GM12878 (cell line): ENCODE data around the gene EEF2K. TPM values are rescaled to one million over a fixed set of nuclear protein-coding genes. Genes with fewer than 3 reads are reported as not detected.
A peak's percentile ranks its signal among the peaks of the same experiment; 100 is the strongest.

Experiments
- ATAC-seq: fragments of 200-7000 bp; cut with Tn5 transposase; 3 replicates; pipeline ENCODE4 v1.9.1; 2020; ENCODE audit warnings: mild to moderate bottlenecking, moderate library complexity
- BruUV-seq: library from RNA; stranded (reverse); fragments of 400-500 nt; replicated peaks from 2 replicates; lab custom pipeline; 2021; lab: Mats Ljungman, UMichigan
- CTCF ChIA-PET: fragments of 300-600 bp; sonication (Branson Sonifier 250); formaldehyde crosslinking; extraction: SDS; loops from one replicate; lab custom pipeline; 2021; ENCODE audit warnings: inconsistent platforms; lab: Yijun Ruan, JAX
- POLR2A ChIA-PET: fragments of 350-600 bp; formaldehyde crosslinking; extraction: SDS; loops from one replicate; lab custom pipeline; 2021; ENCODE audit warnings: inconsistent platforms; lab: Charles Lee
- RAD21 ChIA-PET: fragments of 300-600 bp; sonication (Branson Sonifier 250); formaldehyde crosslinking; loops from one replicate; lab custom pipeline; 2023; ENCODE audit warnings: antibody characterized with exemption; ENCODE audit not compliant: unreplicated experiment; lab: Charles Lee
- SMC1A ChIA-PET: fragments of 300-600 bp; sonication (Branson Sonifier 250); formaldehyde crosslinking; loops from one replicate; lab custom pipeline; 2023; ENCODE audit not compliant: unreplicated experiment, uncharacterized antibody; lab: Charles Lee
- DNase-seq: peaks from one replicate; pipeline ENCODE4 v3.0.0-alpha.2; 2011; ENCODE audit warnings: low read depth, low spot score
- FAIRE-seq: peaks from 3 replicates; lab custom pipeline; 2011; peaks lifted over from hg19 to GRCh38; lab: Jason Lieb, UNC
- H2AFZ ChIP-seq: 2 replicates; pipeline ENCODE4 v1.6.0; 2011; ENCODE audit warnings: low read depth, low read length, control low read depth; ENCODE audit not compliant: control insufficient read depth
- H3K27ac ChIP-seq: 2 replicates; pipeline ENCODE4 v1.5.1; 2011; ENCODE audit warnings: control low read depth; ENCODE audit not compliant: control insufficient read depth, insufficient read depth
- H3K27me3 ChIP-seq, 2 experiments: replicated peaks in 1 of 2; 2 replicates each; pipeline versions ENCODE4 v1.6.0 to v1.6.1; 2011; ENCODE audit warnings: low read length in 1 of 2; ENCODE audit not compliant: control insufficient read depth in 2 of 2, insufficient read depth in 2 of 2
- H3K36me3 ChIP-seq, 2 experiments: 2 replicates each; pipeline ENCODE4 v1.5.1; 2011; ENCODE audit warnings: low read length in 1 of 2; ENCODE audit not compliant: control insufficient read depth in 2 of 2, insufficient read depth in 2 of 2
- H3K4me1 ChIP-seq: 2 replicates; pipeline ENCODE4 v1.6.1; 2011; ENCODE audit warnings: mild to moderate bottlenecking, low read length, moderate library complexity, mixed read lengths; ENCODE audit not compliant: control insufficient read depth, insufficient read depth
- H3K4me2 ChIP-seq: 2 replicates; pipeline ENCODE4 v1.6.0; 2011; ENCODE audit warnings: control low read depth; ENCODE audit not compliant: control insufficient read depth, insufficient read depth
- H3K4me3 ChIP-seq: fragments of 200-600 bp; sonication (generic); 2 replicates; pipeline ENCODE4 v1.5.1; 2016
- H3K79me2 ChIP-seq: 2 replicates; pipeline ENCODE4 v1.6.0; 2011; ENCODE audit warnings: low read length; ENCODE audit not compliant: control insufficient read depth, insufficient read depth
- H3K9ac ChIP-seq: 2 replicates; pipeline ENCODE4 v1.8.0; 2011; ENCODE audit warnings: low read length, control low read depth, mixed read lengths; ENCODE audit not compliant: control insufficient read depth, insufficient read depth
- H3K9me3 ChIP-seq: replicated peaks from 3 replicates; pipeline ENCODE4 v1.5.1; 2011; ENCODE audit warnings: mild to moderate bottlenecking, low read length; ENCODE audit not compliant: control insufficient read depth, insufficient read depth
- H4K20me1 ChIP-seq: 2 replicates; pipeline ENCODE4 v1.6.0; 2011; ENCODE audit not compliant: control insufficient read depth, insufficient read depth
- BRCA1 ChIP-seq: IDR thresholded peaks from 2 replicates; pipeline ENCODE4 v1.6.1; 2011; ENCODE audit warnings: low read depth, low read length, improper control_type of control experiment
- CEBPZ ChIP-seq: fragments of 150-350 bp; IDR thresholded peaks from 2 replicates; pipeline ENCODE4 v1.6.1; 2016; ENCODE audit warnings: low read depth, low read length
- HDAC2 ChIP-seq: fragments of 200-600 bp; sonication (generic); IDR thresholded peaks from 2 replicates; pipeline ENCODE4 v1.6.1; 2017
- IRF3 ChIP-seq: fragments of 450-650 bp; IDR thresholded peaks from 2 replicates; pipeline ENCODE4 v1.6.1; 2014; ENCODE audit warnings: mild to moderate bottlenecking
- JUNB ChIP-seq: IDR thresholded peaks from 2 replicates; pipeline ENCODE4 v1.6.1; 2016; ENCODE audit warnings: antibody characterized with exemption, mild to moderate bottlenecking
- KLF5 ChIP-seq: fragments of 450-650 bp; IDR thresholded peaks from 2 replicates; pipeline ENCODE4 v1.6.1; 2014; ENCODE audit warnings: mild to moderate bottlenecking; ENCODE audit not compliant: partially characterized antibody
- NRF1 ChIP-seq: conservative IDR thresholded peaks from 2 replicates; pipeline ENCODE4 v1.6.1; 2011; ENCODE audit warnings: mild to moderate bottlenecking, low read depth, low read length, improper control_type of control experiment
- PML ChIP-seq: IDR thresholded peaks from 2 replicates; pipeline ENCODE4 v1.6.1; 2012; ENCODE audit warnings: low read length, inconsistent platforms
- POLR2A ChIP-seq: IDR thresholded peaks from 2 replicates; pipeline ENCODE4 v1.6.1; 2011; ENCODE audit warnings: low read depth, mild to moderate bottlenecking, low read length
- SPI1 ChIP-seq: IDR thresholded peaks from 2 replicates; pipeline ENCODE4 v1.6.1; 2011; ENCODE audit warnings: low read depth, mild to moderate bottlenecking, low read length, moderate library complexity, borderline replicate concordance; ENCODE audit not compliant: insufficient read depth
- TAF1 ChIP-seq: IDR thresholded peaks from 2 replicates; pipeline ENCODE4 v1.6.1; 2011; ENCODE audit warnings: mild to moderate bottlenecking, low read depth, low read length, borderline replicate concordance
- ZNF274 ChIP-seq: IDR thresholded peaks from one replicate; pipeline ENCODE4 v1.8.0; 2011; ENCODE audit not compliant: insufficient read length, insufficient read depth
- WGBS: methylation state at CpG from one replicate; pipeline ENCODE4 v1.1.6; 2016; ENCODE audit warnings: low lambda C conversion rate; ENCODE audit not compliant: insufficient replicate concordance, insufficient coverage; ENCODE audit errors: missing lambda C conversion rate; 5-methylcytosine and 5-hydroxymethylcytosine counted together
- in situ Hi-C: fragments of 300-500 bp; cut with MboI; formaldehyde crosslinking; loops from 9 replicates; pipeline ENCODE4 v1.14.3; 2018; ENCODE audit warnings: mixed read lengths
- intact Hi-C: fragments of 100-400 bp; cut with micrococcal nuclease; formaldehyde crosslinking; loops from one replicate; pipeline ENCODE4 v1.14.2; 2022; ENCODE audit not compliant: unreplicated experiment
- polyA plus RNA-seq, 11 experiments: library from polyadenylated mRNA; depleted of rRNA in 4 of 11; unstranded in 6 of 11; stranded (reverse) in 5 of 11; fragments of >200 nt; fragmentation: Nextera tagmentation in 4 of 11; fragmentation: Illumina TruSeq in 1 of 11; extraction: Ambion mirVana in 4 of 11; extraction: Trizol in 1 of 11; gene quantifications; 1 replicate in 1 of 11; 2 replicates in 10 of 11; pipeline versions ENCODE4 v1.2.1 to v1.2.3, GENCODE V29; 2011 to 2016; ENCODE audit warnings: inconsistent platforms in 2 of 11, missing spikeins in 2 of 11, low read depth in 1 of 11
- total RNA-seq, 4 experiments: library from RNA; depleted of rRNA in 3 of 4; stranded (reverse); fragments of >200 nt in 3 of 4; fragmentation: Illumina TruSeq in 1 of 4; extraction: Trizol in 1 of 4; gene quantifications; 2 replicates each; pipeline versions ENCODE4 v1.2.1 to v1.2.3, GENCODE V29; 2013 to 2021

Gene EEF2K
- total and polyA plus RNA-seq, 10 of the 15 experiments (the other 5 are each of a cell fraction or from before 2014, with no cell fraction given), result 2.0 to 29.6 (median 12.2) TPM

- Histone ChIP-seq H4K20me1 (no peaks in the 10 kb centered on the region), H2AFZ (no peak overlapping the region), H3K9ac (no peak overlapping the region), H3K4me1 (peaks cover 11% of the 10 kb centered on the region), H3K27ac (no peak overlapping the region), H3K9me3 (peaks cover 5% of the 10 kb centered on the region), H3K4me2 (peak overlapping the region; percentile 36), H3K27me3 (no peaks in the 10 kb centered on the region), H3K4me3 (no peak overlapping the region; the same call in 1 of the 2 replicates), H3K36me3 (peaks cover 8 to 13% of the 10 kb centered on the region in 2 experiments; a peak in 3 of 4 replicates), H3K79me2 (peaks cover 70% of the 10 kb centered on the region)
- in situ Hi-C loops, result no loop called here
- RAD21 ChIA-PET, result interaction anchor here (1.1 to 7.4 kb wide), 6 partner anchors 9 to 90 kb away, joined by 4 to 74 read pairs (median 16); partner anchors contain the start of gene POLR3E
- SMC1A ChIA-PET, result interaction anchor here (1.7 to 8.9 kb wide), 2 partner anchors 9 to 87 kb away, joined by 7 to 83 read pairs; partner anchors contain the start of gene POLR3E
- TF ChIP-seq JUNB (no peak), NRF1 (no peak), ZNF274 (no peak), SPI1 (no peak), PML (no peak), HDAC2 (no peak), BRCA1 (no peak), IRF3 (no peak), KLF5 (no peak), CEBPZ (no peak), TAF1 (no peak), POLR2A (no peak)
- no peak for DNase-seq
- no peak for ATAC-seq
- intact Hi-C loops, result no loop called here
- WGBS, result 100% methylated on average over 6 of the region's 6 CpGs
- no peak for FAIRE-seq
- BruUV-seq, result no TSS peak
- CTCF ChIA-PET, result interaction anchor here (0.9 to 7.9 kb wide), 7 partner anchors 7 to 89 kb away, joined by 3 to 91 read pairs (median 9); partner anchors contain the start of gene POLR3E
- POLR2A ChIA-PET, result interaction anchor here (1.8 kb wide), 1 partner anchor 87 kb away, joined by 6 read pairs; the partner anchor contains the start of gene POLR3E
These were observed 4.2 kb downstream of the EEF2K start for GRCh38 chr16:22210285-22210684.
